RWPE2 (cell line): ENCODE measurements around the gene ZMYND10.

Experiments used
- ATAC-seq: fragments of 200-7000 bp; cut with Tn5 transposase; 3 replicates; pipeline ENCODE4 v1.9.1; 2021; ENCODE audit warnings: low read depth
- DNase-seq: peaks from one replicate; pipeline ENCODE4 v3.0.0-alpha.2; 2020; ENCODE audit warnings: low spot score
- H3K27ac ChIP-seq: fragments of 450-650 bp; 2 replicates; pipeline ENCODE4 v1.5.1; 2017; ENCODE audit warnings: mild to moderate bottlenecking; ENCODE audit not compliant: poor library complexity, severe bottlenecking
- H3K27me3 ChIP-seq: fragments of 250-450 bp; sonication (Bioruptor Pico); 2 replicates; pipeline ENCODE4 v1.5.1; 2021; ENCODE audit warnings: mild to moderate bottlenecking, moderate library complexity; ENCODE audit not compliant: insufficient read depth, poor library complexity, severe bottlenecking
- H3K36me3 ChIP-seq: fragments of 250-450 bp; sonication (Bioruptor Pico); 2 replicates; pipeline ENCODE4 v1.5.1; 2020; ENCODE audit warnings: low read depth, mild to moderate bottlenecking, moderate library complexity
- H3K4me1 ChIP-seq: fragments of 250-450 bp; sonication (Bioruptor Pico); 2 replicates; pipeline ENCODE4 v1.5.1; 2021; ENCODE audit warnings: mild to moderate bottlenecking, moderate library complexity; ENCODE audit not compliant: insufficient read depth, poor library complexity, severe bottlenecking
- H3K4me3 ChIP-seq: fragments of 250-450 bp; sonication (Bioruptor Pico); 2 replicates; pipeline ENCODE4 v1.5.1; 2021; ENCODE audit warnings: mild to moderate bottlenecking, moderate library complexity; ENCODE audit not compliant: severe bottlenecking
- H3K9me3 ChIP-seq: fragments of 250-450 bp; sonication (Bioruptor Pico); 2 replicates; pipeline ENCODE4 v1.5.1; 2021; ENCODE audit warnings: mild to moderate bottlenecking, moderate library complexity; ENCODE audit not compliant: severe bottlenecking
- TF ChIP-seq, protein P1 (sequence below): fragments of 450-650 bp; IDR thresholded peaks from one replicate; pipeline ENCODE4 v1.5.1; 2017; ENCODE audit warnings: mild to moderate bottlenecking, moderate library complexity; ENCODE audit not compliant: poor library complexity, severe bottlenecking

The ZMYND10 gene

DNA sequence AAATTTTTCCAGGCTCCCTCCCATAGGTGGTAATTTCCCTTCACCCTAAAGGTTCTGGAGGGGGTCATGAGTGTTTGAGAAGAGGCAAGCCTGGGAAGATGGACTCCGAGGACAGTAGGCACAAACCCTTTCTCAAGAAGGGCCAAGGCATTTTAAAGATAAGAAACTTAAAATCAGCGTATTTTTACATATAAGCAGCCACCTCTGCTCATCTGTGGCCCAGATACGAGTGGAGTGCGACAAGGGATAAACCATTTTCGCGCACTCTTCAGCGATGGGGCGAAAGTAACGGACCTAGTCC is 5.4 kb downstream of the ZMYND10 start:
- no peak for ATAC-seq
- H3K36me3 ChIP-seq: peaks cover 14% of the 10 kb centered on the region
- H3K27ac ChIP-seq: peak overlapping the region; percentile 17
- H3K9me3 ChIP-seq: no peaks in the 10 kb centered on the region
- H3K27me3 ChIP-seq: no peaks in the 10 kb centered on the region
- peaks cover 15% of the 10 kb centered on the region for H3K4me1 ChIP-seq
- no peak for DNase-seq
- H3K4me3 ChIP-seq: peak overlapping the region; percentile 39
- TF ChIP-seq, protein P1, sequence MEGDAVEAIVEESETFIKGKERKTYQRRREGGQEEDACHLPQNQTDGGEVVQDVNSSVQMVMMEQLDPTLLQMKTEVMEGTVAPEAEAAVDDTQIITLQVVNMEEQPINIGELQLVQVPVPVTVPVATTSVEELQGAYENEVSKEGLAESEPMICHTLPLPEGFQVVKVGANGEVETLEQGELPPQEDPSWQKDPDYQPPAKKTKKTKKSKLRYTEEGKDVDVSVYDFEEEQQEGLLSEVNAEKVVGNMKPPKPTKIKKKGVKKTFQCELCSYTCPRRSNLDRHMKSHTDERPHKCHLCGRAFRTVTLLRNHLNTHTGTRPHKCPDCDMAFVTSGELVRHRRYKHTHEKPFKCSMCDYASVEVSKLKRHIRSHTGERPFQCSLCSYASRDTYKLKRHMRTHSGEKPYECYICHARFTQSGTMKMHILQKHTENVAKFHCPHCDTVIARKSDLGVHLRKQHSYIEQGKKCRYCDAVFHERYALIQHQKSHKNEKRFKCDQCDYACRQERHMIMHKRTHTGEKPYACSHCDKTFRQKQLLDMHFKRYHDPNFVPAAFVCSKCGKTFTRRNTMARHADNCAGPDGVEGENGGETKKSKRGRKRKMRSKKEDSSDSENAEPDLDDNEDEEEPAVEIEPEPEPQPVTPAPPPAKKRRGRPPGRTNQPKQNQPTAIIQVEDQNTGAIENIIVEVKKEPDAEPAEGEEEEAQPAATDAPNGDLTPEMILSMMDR: no peak

DNA sequence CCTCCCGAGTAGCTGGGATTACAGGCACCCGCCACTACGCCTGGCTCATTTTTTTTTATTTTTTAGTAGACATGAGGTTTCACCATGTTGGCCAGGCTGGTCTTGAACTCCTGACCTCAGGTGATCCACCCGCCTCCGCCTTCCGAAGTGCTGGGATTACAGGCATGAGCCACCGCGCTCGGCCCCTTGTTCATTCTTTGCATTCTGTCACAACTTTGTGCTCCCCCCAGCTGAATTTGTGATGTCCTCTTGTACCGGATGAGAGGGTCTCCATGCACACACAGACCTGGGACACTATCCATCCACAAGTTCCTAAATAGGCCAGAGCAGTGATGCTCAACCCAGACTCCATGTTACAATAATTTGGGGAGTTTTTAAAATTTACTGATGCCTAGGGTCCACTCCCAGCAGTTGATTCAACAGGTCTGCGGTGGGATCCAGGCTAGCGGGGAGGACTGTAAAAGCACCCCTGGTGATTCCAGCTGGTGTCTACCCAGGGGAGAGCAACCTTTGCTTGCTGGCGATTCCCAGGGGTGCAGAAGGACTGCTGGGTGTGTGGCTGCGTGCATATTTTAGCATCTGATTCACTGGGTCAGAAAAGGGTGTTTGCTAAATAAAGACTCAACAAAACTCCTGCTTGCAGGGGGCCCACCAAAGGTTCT is 5.9 kb downstream of the ZMYND10 start:
- DNase-seq (no peak), ATAC-seq (no peak)
- Histone ChIP-seq H3K4me1 (peaks cover 19% of the 10 kb centered on the region), H3K27ac (peak overlapping the region; percentile 17), H3K9me3 (no peaks in the 10 kb centered on the region), H3K36me3 (peaks cover 19% of the 10 kb centered on the region), H3K27me3 (no peaks in the 10 kb centered on the region), H3K4me3 (peak overlapping the region; percentile 39)
- TF ChIP-seq, protein P1: no peak

DNA sequence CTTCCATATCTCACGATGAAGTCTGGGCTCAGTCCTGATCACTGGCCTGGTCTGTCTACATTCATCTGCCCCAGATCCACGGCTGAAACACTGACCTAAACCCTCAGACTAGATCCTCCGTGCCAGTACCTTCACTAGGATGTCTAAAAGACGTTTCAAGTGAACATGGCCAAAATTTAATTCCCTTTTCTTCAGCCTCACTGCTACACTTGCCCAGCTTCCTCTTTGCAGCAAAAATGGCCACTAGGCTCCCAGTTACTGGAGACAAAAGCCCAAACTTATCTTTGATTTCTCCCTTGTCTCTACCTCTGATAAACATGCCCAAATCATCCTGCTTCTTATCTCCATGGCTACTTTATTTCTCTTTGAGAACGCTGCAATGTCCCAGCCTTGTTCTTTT is 6.6 kb downstream of the ZMYND10 start:
- H3K36me3 ChIP-seq: peaks cover 25% of the 10 kb centered on the region
- H3K4me3 ChIP-seq: no peak overlapping the region
- ATAC-seq (no peak), DNase-seq (no peak)
- TF ChIP-seq, protein P1: no peak
- H3K9me3 ChIP-seq: no peaks in the 10 kb centered on the region
- H3K4me1 ChIP-seq: peaks cover 21% of the 10 kb centered on the region
- H3K27me3 ChIP-seq: no peaks in the 10 kb centered on the region
- H3K27ac ChIP-seq: peak overlapping the region; percentile 83

DNA sequence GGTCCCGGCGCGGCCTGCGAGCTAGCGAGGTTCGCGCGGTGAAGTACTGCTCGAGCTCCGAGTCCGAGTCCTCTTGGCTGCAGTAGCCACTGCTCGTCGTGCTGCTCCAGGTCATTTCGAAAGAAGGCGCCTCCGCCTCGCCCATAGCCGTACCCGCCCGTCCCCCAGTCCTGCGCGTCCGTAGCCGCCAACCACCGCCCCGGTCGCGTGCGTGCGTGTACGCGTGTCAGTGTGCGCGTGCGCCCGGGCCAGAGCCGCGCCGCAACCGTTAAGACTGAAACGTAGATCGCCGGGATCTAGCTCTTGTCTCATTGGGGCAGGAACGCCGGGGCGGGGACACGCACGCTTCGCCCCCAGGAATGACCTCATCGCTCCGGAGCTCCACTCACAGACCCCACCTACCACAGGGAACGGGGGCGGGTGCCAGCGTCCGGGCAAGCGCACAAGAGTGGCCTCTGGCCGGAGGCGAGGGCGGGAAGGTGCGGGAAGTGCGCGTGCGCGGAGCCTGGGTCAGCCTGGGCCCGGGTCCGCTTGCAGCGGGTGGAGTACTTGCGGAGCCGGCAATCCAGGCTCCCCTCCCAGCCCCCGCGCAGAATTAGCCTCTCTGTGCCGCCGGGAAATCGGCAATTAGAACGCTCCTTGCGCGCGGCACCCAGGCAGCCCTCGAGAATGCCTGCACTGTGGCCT is 8.2 kb downstream of the ZMYND10 start:
- Histone ChIP-seq H3K4me3 (peak overlapping the region; percentile 61), H3K36me3 (peaks cover 33% of the 10 kb centered on the region), H3K27ac (peak overlapping the region; percentile 83), H3K9me3 (no peaks in the 10 kb centered on the region), H3K27me3 (no peaks in the 10 kb centered on the region), H3K4me1 (peaks cover 23% of the 10 kb centered on the region)
- ATAC-seq (peak; percentile 78), DNase-seq (peak; percentile 100)
- TF ChIP-seq, protein P1: no peak
